Thyroid gland (tissue), 4 donors: Measurements from ENCODE around the gene CAPG.

Experiments
- POLR2A ChIP-seq, 2 donors: fragments of 450-650 bp; IDR thresholded peaks; one replicate each; pipeline ENCODE4 v1.6.1; 2017; ENCODE audit warnings: antibody characterized with exemption in 2 of 2, mild to moderate bottlenecking in 2 of 2, moderate library complexity in 1 of 2
- TF ChIP-seq, protein P1 (sequence below), 6 experiments: fragments of 200-600 bp in 3 of 6; fragments of 450-650 bp in 3 of 6; sonication (generic) in 3 of 6; IDR thresholded peaks; one replicate each; pipeline ENCODE4 v1.5.1; 2016 to 2019; ENCODE audit warnings: antibody characterized with exemption in 6 of 6, mild to moderate bottlenecking in 2 of 6, inconsistent platforms in 1 of 6, moderate library complexity in 1 of 6

DNA sequence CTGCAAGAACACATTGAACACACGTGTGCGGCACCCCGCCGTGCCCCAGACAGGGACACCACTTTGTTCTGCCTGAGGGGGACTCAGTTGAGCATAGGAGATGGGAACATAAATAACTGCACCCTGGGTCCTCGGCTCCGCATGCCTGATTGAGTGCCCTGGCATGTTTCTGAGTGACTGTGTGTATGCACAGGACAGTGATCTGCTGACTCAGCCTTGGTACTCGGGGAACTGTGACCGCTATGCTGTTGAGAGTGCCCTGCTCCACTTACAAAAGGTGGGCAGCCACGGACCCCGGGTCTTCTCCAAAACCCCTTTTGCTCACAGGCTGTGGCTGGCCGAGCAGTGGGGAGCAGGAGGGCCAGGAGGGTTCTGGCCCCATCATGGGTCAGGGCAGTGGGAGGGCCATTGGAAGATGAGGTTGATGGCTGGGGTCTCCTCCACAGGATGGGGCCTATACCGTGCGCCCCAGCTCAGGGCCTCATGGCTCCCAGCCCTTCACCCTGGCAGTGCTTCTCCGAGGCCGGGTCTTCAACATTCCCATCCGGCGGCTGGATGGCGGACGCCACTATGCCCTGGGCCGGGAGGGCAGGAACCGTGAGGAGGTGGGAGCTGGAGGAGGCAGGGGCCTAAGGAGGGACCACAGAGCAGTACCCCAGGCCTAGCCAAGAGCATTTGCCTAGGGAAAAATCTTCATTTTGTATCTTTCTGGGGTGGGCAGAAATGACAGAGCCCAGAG lies 25.2 kb upstream of the CAPG start:
- TF ChIP-seq, protein P1, sequence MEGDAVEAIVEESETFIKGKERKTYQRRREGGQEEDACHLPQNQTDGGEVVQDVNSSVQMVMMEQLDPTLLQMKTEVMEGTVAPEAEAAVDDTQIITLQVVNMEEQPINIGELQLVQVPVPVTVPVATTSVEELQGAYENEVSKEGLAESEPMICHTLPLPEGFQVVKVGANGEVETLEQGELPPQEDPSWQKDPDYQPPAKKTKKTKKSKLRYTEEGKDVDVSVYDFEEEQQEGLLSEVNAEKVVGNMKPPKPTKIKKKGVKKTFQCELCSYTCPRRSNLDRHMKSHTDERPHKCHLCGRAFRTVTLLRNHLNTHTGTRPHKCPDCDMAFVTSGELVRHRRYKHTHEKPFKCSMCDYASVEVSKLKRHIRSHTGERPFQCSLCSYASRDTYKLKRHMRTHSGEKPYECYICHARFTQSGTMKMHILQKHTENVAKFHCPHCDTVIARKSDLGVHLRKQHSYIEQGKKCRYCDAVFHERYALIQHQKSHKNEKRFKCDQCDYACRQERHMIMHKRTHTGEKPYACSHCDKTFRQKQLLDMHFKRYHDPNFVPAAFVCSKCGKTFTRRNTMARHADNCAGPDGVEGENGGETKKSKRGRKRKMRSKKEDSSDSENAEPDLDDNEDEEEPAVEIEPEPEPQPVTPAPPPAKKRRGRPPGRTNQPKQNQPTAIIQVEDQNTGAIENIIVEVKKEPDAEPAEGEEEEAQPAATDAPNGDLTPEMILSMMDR (IDR thresholded peaks at IDR 0.05), result no peak
- peak in 1 of 2 donors; percentile 61 for TF ChIP-seq POLR2A (IDR thresholded peaks at IDR 0.05)
